ENCODE measurements around the gene UNKL. TPM values are rescaled to one million over a fixed set of nuclear protein-coding genes. Genes with fewer than 3 reads are reported as not detected.

Gene UNKL
- polyA plus RNA-seq, 1 experiment: 15.4 TPM

DNA sequence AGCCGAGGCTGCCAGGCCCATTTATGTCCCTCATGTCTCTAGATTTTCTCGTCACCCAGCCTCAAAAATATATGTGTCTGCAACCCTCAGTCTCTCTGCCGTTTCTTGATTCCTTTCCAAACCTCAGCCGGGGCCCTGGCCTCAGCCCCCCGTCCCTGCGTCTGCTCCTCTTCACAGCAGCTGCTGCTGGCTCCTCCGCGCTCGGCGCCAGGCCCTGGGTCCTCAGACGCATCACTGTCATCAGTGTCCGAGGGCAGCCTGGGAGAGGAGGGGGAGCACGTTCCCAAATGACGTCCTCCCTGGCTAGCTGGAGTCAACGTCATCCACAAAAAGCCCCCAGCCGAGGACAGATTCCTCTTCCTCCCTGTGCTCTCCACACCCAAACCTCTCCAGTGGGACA is 65.2 kb downstream of the UNKL start:
- H3K27me3 ChIP-seq (ENCODE audit: control insufficient read depth, insufficient read depth, low read length): no peaks in the 10 kb centered on the region
- peaks cover 16% of the 10 kb centered on the region for H3K36me3 ChIP-seq (ENCODE audit: control insufficient read depth, insufficient read depth, low read length)
- TF ChIP-seq CTCF (IDR thresholded peaks at IDR 0.05; ENCODE audit: insufficient read depth, low read depth, low read length): no peak
- ChIA-PET POLR2A (no interaction called here), CTCF (interaction anchor here (1.2 kb wide), 1 partner anchor 12 kb away, joined by 3 read pairs; no protein-coding TSS in a partner anchor)
- no peak overlapping the region for H3K4me3 ChIP-seq (ENCODE audit: low read depth, low read length)
- DNase-seq (ENCODE audit: low read depth): no peak

GRCh38 chr16:1348926-1349325 is 65.6 kb downstream of the UNKL start:
- peaks cover 16% of the 10 kb centered on the region for H3K36me3 ChIP-seq (ENCODE audit: control insufficient read depth, insufficient read depth, low read length)
- no peak for DNase-seq (ENCODE audit: low read depth)
- no peaks in the 10 kb centered on the region for H3K27me3 ChIP-seq (ENCODE audit: control insufficient read depth, insufficient read depth, low read length)
- POLR2A ChIA-PET: no interaction called here
- no peak for TF ChIP-seq CTCF (IDR thresholded peaks at IDR 0.05; ENCODE audit: insufficient read depth, low read depth, low read length)
- H3K4me3 ChIP-seq (ENCODE audit: low read depth, low read length): no peak overlapping the region
- CTCF ChIA-PET: no interaction called here

GRCh38 chr16:1348441-1348840 is 66.1 kb downstream of the UNKL start:
- POLR2A ChIA-PET: no interaction called here
- Histone ChIP-seq H3K27me3 (ENCODE audit: control insufficient read depth, insufficient read depth, low read length) (no peaks in the 10 kb centered on the region), H3K36me3 (ENCODE audit: control insufficient read depth, insufficient read depth, low read length) (peaks cover 16% of the 10 kb centered on the region), H3K4me3 (ENCODE audit: low read depth, low read length) (no peak overlapping the region)
- CTCF ChIA-PET: no interaction called here
- DNase-seq (ENCODE audit: low read depth): no peak
- no peak for TF ChIP-seq CTCF (IDR thresholded peaks at IDR 0.05; ENCODE audit: insufficient read depth, low read depth, low read length)

GRCh38 chr16:1347962-1348361 is 66.5 kb downstream of the UNKL start:
- ChIA-PET POLR2A (no interaction called here), CTCF (interaction anchor here (0.8 kb wide), 1 partner anchor 9 kb away, joined by 3 read pairs; no protein-coding TSS in a partner anchor)
- H3K4me3 ChIP-seq (ENCODE audit: low read depth, low read length): no peak overlapping the region
- no peak for DNase-seq (ENCODE audit: low read depth)
- no peak for TF ChIP-seq CTCF (IDR thresholded peaks at IDR 0.05; ENCODE audit: insufficient read depth, low read depth, low read length)
- H3K36me3 ChIP-seq (ENCODE audit: control insufficient read depth, insufficient read depth, low read length): peaks cover 16% of the 10 kb centered on the region
- no peaks in the 10 kb centered on the region for H3K27me3 ChIP-seq (ENCODE audit: control insufficient read depth, insufficient read depth, low read length)

DNA sequence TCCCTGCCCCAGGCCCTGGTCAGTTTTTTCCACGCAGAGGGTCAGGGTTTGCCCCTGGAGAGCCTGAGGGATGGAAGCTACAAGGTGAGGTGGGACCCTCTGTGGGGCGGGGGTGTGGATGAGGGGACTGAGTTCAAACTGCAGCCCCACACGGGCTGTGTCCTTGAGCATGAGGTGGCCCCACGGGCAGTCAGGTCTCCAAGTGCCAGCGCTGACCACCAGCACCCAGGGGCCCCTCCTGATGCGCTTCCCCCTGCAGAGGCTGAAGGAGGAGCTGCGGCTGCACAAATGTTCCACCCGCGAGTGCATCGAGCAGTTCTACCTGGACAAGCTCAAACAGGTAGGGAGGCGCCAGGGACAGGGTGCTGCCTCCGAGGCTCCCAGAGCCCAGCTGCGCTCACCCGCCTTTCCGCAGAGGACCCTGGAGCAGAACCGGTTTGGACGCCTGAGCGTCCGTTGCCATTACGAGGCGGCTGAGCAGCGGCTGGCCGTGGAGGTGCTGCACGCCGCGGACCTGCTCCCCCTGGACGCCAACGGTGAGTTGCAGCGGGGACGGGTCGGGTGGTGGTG is 67.1 kb downstream of the UNKL start:
- no peak for DNase-seq (ENCODE audit: low read depth)
- TF ChIP-seq CTCF (IDR thresholded peaks at IDR 0.05; ENCODE audit: insufficient read depth, low read depth, low read length): no peak
- H3K27me3 ChIP-seq (ENCODE audit: control insufficient read depth, insufficient read depth, low read length): no peaks in the 10 kb centered on the region
- ChIA-PET CTCF (interaction anchor here (0.8 kb wide), 1 partner anchor 9 kb away, joined by 3 read pairs; no protein-coding TSS in a partner anchor), POLR2A (no interaction called here)
- no peak overlapping the region for H3K4me3 ChIP-seq (ENCODE audit: low read depth, low read length)
- peaks cover 16% of the 10 kb centered on the region for H3K36me3 ChIP-seq (ENCODE audit: control insufficient read depth, insufficient read depth, low read length)
